ENCODE data around the gene RAMAC. TPM values are rescaled to one million over a fixed set of nuclear protein-coding genes. Genes with fewer than 3 reads are reported as not detected.

The RAMAC gene
- total and polyA plus RNA-seq, 2 of the 8 experiments (the other 6 are each of a cell fraction or from before 2014, with no cell fraction given), result 20.7 to 32.9 TPM

DNA sequence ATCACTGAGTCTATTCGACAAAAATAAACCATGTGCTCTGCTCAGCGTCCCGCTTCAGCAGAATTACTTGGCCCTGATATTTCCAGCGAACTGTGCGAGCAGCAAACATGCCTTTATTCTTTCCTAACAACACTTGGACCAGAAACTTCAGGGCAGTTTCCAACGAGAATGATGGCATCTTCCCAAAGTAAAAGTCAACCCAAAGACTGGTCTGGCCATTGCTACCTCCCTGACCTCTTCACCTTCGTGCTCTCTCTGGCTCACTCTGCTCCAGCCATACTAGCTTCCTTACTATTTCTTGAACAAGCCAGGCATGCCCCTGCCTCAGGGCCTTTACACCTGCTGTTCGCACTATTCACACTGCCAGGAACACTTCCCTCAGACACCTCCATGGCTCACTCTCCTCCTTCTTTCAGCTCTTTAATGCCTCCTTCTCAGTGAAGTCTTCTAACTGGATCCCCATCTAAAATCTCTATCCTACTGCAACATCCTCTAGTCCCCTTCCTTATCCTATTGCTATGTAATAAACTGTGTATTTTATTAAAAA, 39.8 kb upstream of the RAMAC start:
- Histone ChIP-seq H2AK5ac (ENCODE audit: low read depth, low read length) (no peak overlapping the region), H2AFZ (ENCODE audit: low read length) (no peak overlapping the region), H2BK120ac (replicated peaks; ENCODE audit: low read depth, low read length) (no peak overlapping the region), H3K79me2 (ENCODE audit: control insufficient read depth in 1 of 2, insufficient read depth in 2 of 2, low read length in 2 of 2) (no peaks in the 10 kb centered on the region), H3K18ac (ENCODE audit: extremely low read depth, low read length) (no peak overlapping the region), H3K23ac (ENCODE audit: insufficient read length) (no peak overlapping the region), H4K5ac (ENCODE audit: insufficient read length, low read depth, low read length) (no peak overlapping the region), H3K27ac (ENCODE audit: low read depth, low read length) (no peak overlapping the region), H3K4me3 (ENCODE audit: extremely low read depth in 1 of 4, insufficient read depth in 2 of 4, low read depth in 3 of 4, low read length in 4 of 4) (no peak overlapping the region), H2BK15ac (ENCODE audit: low read length) (no peak overlapping the region), H2BK20ac (ENCODE audit: low read length) (no peak overlapping the region), H3K27me3 (replicated peaks in 1 of 4; ENCODE audit: control insufficient read depth in 3 of 4, extremely low read depth in 1 of 4, insufficient read depth in 3 of 4, low read length in 3 of 4) (peaks cover 0 to 3% (median 3%) of the 10 kb centered on the region in 4 experiments; a peak in 4 of 7 replicates), H3K14ac (ENCODE audit: insufficient read length) (no peak overlapping the region), H3K4me2 (ENCODE audit: insufficient read depth in 1 of 2, low read depth in 2 of 2, low read length in 2 of 2) (no peak overlapping the region), H3K4ac (replicated peaks; ENCODE audit: insufficient read length, low read depth, low read length) (no peak overlapping the region), H3K9me3 (ENCODE audit: insufficient read depth in 2 of 2, low read depth in 1 of 2, low read length in 1 of 2) (no peaks in the 10 kb centered on the region), H3K79me1 (ENCODE audit: low read depth, low read length) (no peaks in the 10 kb centered on the region), H4K8ac (ENCODE audit: extremely low read depth, insufficient read depth, low read length) (no peak overlapping the region), H3K23me2 (ENCODE audit: low read depth, low read length) (no peaks in the 10 kb centered on the region), H3K36me3 (ENCODE audit: control insufficient read depth in 2 of 4, insufficient read depth in 4 of 4, low read length in 3 of 4) (no peaks in the 10 kb centered on the region), H2BK12ac (ENCODE audit: low read depth, low read length) (no peak overlapping the region), H4K91ac (replicated peaks; ENCODE audit: insufficient read length, low read length) (no peak overlapping the region), H3K56ac (replicated peaks; ENCODE audit: insufficient read length, low read depth, low read length) (no peak overlapping the region), H4K20me1 (replicated peaks in 1 of 2; ENCODE audit: control insufficient read depth in 1 of 2, insufficient read depth in 2 of 2, low read length in 2 of 2) (peaks cover 0 to 2% of the 10 kb centered on the region in 2 experiments), H3K9ac (replicated peaks in 1 of 4; ENCODE audit: extremely low read depth in 1 of 4, low read depth in 3 of 4, low read length in 3 of 4) (no peak overlapping the region), H2BK5ac (ENCODE audit: low read depth, low read length) (no peak overlapping the region), H3K4me1 (replicated peaks in 1 of 4; ENCODE audit: control insufficient read depth in 3 of 4, insufficient read depth in 4 of 4, low read length in 3 of 4) (no peaks in the 10 kb centered on the region)
- POLR2A ChIA-PET (ENCODE audit: partially characterized antibody), result no interaction called here
- no peak for DNase-seq (ENCODE audit: low read depth in 1 of 2, low spot score in 2 of 2)
- no peak for FAIRE-seq
- TF ChIP-seq EP300 (IDR thresholded peaks at IDR 0.05; ENCODE audit: borderline replicate concordance in 1 of 2, low read depth in 2 of 2, low read length in 2 of 2) (no peak), POU5F1 (IDR thresholded peaks at IDR 0.05; ENCODE audit: low read depth, low read length) (no peak), SP2 (IDR thresholded peaks at IDR 0.05; ENCODE audit: low read length) (no peak), SAP30 (IDR thresholded peaks at IDR 0.05; ENCODE audit: insufficient read depth, insufficient replicate concordance, low read length) (no peak), SIN3A (conservative IDR thresholded peaks at IDR 0.05 in 1 of 2, IDR thresholded peaks at IDR 0.05 in 1 of 2; ENCODE audit: low read depth in 1 of 2, low read length in 2 of 2) (no peak), RXRA (IDR thresholded peaks at IDR 0.05; ENCODE audit: insufficient read depth, low read depth, low read length) (no peak), GTF2F1 (IDR thresholded peaks at IDR 0.05; ENCODE audit: borderline replicate concordance, low read depth, low read length) (no peak), SP1 (IDR thresholded peaks at IDR 0.05; ENCODE audit: low read depth, low read length) (no peak), CEBPB (IDR thresholded peaks at IDR 0.05; ENCODE audit: low read depth, low read length) (no peak), CBX8 (IDR thresholded peaks at IDR 0.05; ENCODE audit: borderline replicate concordance, low read depth, low read length) (no peak)
- CTCF ChIA-PET (ENCODE audit: partially characterized antibody), result interaction anchor here (0.8 to 2.4 kb wide), 4 partner anchors 11 to 97 kb away, joined by 3 to 7 read pairs (median 4); no protein-coding TSS in a partner anchor
- 89% methylated on average over 8 of the region's 8 CpGs; no CpG with 5 or more reads in 1 of the 2 experiments for WGBS, 2 experiments (ENCODE audit: extremely low coverage in 1 of 2, insufficient coverage in 1 of 2, insufficient read length in 1 of 2, insufficient replicate concordance in 2 of 2, low coverage in 1 of 2, low lambda C conversion rate in 2 of 2, missing lambda C conversion rate in 1 of 2)
